Measurements from ENCODE around the gene DSN1.

Gene DSN1

DNA sequence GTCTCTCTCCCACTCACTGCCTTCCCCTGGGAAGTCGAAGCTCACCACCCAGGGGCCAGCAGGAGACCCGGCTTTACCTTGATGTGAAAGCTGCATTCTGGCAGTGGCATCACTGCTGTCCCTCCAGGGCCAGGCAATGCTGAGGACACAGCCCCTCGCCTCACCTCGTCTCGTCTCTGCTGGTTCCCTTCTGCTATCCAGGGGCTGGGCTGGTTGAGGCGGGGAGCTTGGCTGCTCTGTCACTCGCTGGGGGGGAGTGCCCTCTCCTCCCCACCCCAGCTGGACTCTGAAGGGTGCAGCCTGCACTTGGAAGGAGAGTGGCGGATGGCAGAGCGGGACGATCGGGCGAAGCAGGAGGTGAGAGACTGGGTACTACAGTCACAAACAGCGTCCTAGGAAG lies 12.7 kb upstream of the DSN1 start:
- TF ChIP-seq, protein P1, sequence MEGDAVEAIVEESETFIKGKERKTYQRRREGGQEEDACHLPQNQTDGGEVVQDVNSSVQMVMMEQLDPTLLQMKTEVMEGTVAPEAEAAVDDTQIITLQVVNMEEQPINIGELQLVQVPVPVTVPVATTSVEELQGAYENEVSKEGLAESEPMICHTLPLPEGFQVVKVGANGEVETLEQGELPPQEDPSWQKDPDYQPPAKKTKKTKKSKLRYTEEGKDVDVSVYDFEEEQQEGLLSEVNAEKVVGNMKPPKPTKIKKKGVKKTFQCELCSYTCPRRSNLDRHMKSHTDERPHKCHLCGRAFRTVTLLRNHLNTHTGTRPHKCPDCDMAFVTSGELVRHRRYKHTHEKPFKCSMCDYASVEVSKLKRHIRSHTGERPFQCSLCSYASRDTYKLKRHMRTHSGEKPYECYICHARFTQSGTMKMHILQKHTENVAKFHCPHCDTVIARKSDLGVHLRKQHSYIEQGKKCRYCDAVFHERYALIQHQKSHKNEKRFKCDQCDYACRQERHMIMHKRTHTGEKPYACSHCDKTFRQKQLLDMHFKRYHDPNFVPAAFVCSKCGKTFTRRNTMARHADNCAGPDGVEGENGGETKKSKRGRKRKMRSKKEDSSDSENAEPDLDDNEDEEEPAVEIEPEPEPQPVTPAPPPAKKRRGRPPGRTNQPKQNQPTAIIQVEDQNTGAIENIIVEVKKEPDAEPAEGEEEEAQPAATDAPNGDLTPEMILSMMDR (IDR thresholded peaks at IDR 0.05; ENCODE audit: low read depth, low read length): no peak
- no peak for DNase-seq (ENCODE audit: low read depth in 2 of 2)
- no peak overlapping the region for H3K4me3 ChIP-seq (replicated peaks in 1 of 2; ENCODE audit: low read depth in 2 of 2, low read length in 2 of 2)

GRCh38 chr20:36785308-36785707 lies 11.7 kb upstream of the DSN1 start:
- TF ChIP-seq, protein P1 (IDR thresholded peaks at IDR 0.05; ENCODE audit: low read depth, low read length): no peak
- DNase-seq (ENCODE audit: low read depth in 2 of 2): no peak
- no peak overlapping the region for H3K4me3 ChIP-seq (replicated peaks in 1 of 2; ENCODE audit: low read depth in 2 of 2, low read length in 2 of 2)

- H3K4me3 ChIP-seq (replicated peaks in 1 of 2; ENCODE audit: low read depth in 2 of 2, low read length in 2 of 2): no peak overlapping the region
- DNase-seq (ENCODE audit: low read depth in 2 of 2): peak; percentile 22 to 36
- TF ChIP-seq, protein P1 (IDR thresholded peaks at IDR 0.05; ENCODE audit: low read depth, low read length): no peak
Observed at GRCh38 chr20:36784900-36785299, 11.3 kb upstream of the DSN1 start.

GRCh38 chr20:36784116-36784515 lies 10.6 kb upstream of the DSN1 start:
- TF ChIP-seq, protein P1 (IDR thresholded peaks at IDR 0.05; ENCODE audit: low read depth, low read length): no peak
- no peak for DNase-seq (ENCODE audit: low read depth in 2 of 2)
- no peak overlapping the region for H3K4me3 ChIP-seq (replicated peaks in 1 of 2; ENCODE audit: low read depth in 2 of 2, low read length in 2 of 2)

DNA sequence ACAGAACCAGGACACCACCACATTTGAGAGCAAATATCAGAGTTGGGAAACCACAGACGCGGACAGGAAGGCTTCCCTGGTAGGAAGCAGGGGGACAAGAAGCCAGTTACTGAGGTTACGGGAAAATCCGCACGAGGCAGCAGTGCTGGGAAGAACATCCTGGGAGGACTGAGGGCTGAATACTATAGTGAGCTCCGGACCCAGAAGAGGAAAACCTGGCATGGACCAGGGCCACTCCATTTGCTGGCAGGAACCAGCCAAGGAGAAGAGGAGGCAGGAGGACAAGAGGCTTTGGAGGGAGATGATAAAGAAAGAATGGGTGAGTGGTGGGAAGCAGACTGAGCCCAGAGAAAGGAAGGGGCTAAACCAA lies 6.1 kb upstream of the DSN1 start:
- TF ChIP-seq, protein P1 (IDR thresholded peaks at IDR 0.05; ENCODE audit: low read depth, low read length): no peak
- DNase-seq (ENCODE audit: low read depth in 2 of 2): no peak
- H3K4me3 ChIP-seq (replicated peaks in 1 of 2; ENCODE audit: low read depth in 2 of 2, low read length in 2 of 2): no peak overlapping the region

GRCh38 chr20:36778831-36779655 lies 5.5 kb upstream of the DSN1 start:
- H3K4me3 ChIP-seq (replicated peaks in 1 of 2; ENCODE audit: low read depth in 2 of 2, low read length in 2 of 2): no peak overlapping the region
- DNase-seq (ENCODE audit: low read depth in 2 of 2): no peak
- TF ChIP-seq, protein P1 (IDR thresholded peaks at IDR 0.05; ENCODE audit: low read depth, low read length): no peak

- no peak for DNase-seq (ENCODE audit: low read depth in 2 of 2)
- no peak overlapping the region for H3K4me3 ChIP-seq (replicated peaks in 1 of 2; ENCODE audit: low read depth in 2 of 2, low read length in 2 of 2)
- TF ChIP-seq, protein P1 (IDR thresholded peaks at IDR 0.05; ENCODE audit: low read depth, low read length): no peak
Observed at GRCh38 chr20:36777576-36777975, 4.0 kb upstream of the DSN1 start.
